Breast epithelium (tissue), 3 donors: ENCODE measurements around the gene FAT1.

Source experiments
- POLR2A ChIP-seq: fragments of 450-650 bp; IDR thresholded peaks from one replicate; pipeline ENCODE4 v1.6.1; 2016; ENCODE audit warnings: antibody characterized with exemption, mild to moderate bottlenecking, moderate library complexity
- POLR2AphosphoS5 ChIP-seq, 3 donors: sonication (generic); formaldehyde crosslinking; IDR thresholded peaks; one replicate each; pipeline ENCODE4 v1.6.1; 2017; ENCODE audit warnings: antibody characterized with exemption in 3 of 3
- TF ChIP-seq, protein P1 (sequence below), 3 donors: fragments of 450-650 bp; IDR thresholded peaks; one replicate each; pipeline ENCODE4 v1.5.1; 2016 to 2017; ENCODE audit warnings: antibody characterized with exemption in 3 of 3, mild to moderate bottlenecking in 3 of 3, moderate library complexity in 3 of 3

DNA sequence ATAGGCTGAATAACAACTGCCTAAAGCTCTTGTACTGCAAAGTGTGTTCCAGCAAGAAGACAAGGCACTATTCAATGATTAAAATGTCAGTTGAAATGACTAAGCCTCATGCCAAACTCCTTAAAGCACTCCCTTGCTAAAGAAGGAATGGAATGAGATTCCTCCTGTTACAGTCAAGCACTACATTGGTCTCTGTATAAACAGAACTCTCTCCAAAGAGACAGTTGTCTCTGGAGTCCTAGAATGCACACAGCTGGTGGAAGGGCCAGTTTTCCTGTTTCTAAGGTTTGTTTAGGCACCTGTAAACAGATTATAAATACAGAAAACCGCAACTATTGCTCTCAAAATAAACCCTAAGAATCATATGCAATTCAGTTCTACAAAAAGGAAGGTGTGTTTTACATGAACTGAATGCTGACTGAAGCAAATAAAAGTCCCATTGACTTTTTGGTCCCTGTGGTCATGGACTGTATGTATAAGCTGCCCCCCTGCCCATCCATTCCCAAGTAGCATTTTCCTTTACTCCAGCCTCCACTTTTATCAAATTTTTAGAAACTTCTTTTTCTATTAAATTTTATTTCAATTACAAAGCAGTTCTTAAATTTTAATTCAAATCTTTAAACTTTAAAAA lies 47.0 kb downstream of the FAT1 start:
- no peak for TF ChIP-seq POLR2AphosphoS5 (IDR thresholded peaks at IDR 0.05)
- TF ChIP-seq, protein P1, sequence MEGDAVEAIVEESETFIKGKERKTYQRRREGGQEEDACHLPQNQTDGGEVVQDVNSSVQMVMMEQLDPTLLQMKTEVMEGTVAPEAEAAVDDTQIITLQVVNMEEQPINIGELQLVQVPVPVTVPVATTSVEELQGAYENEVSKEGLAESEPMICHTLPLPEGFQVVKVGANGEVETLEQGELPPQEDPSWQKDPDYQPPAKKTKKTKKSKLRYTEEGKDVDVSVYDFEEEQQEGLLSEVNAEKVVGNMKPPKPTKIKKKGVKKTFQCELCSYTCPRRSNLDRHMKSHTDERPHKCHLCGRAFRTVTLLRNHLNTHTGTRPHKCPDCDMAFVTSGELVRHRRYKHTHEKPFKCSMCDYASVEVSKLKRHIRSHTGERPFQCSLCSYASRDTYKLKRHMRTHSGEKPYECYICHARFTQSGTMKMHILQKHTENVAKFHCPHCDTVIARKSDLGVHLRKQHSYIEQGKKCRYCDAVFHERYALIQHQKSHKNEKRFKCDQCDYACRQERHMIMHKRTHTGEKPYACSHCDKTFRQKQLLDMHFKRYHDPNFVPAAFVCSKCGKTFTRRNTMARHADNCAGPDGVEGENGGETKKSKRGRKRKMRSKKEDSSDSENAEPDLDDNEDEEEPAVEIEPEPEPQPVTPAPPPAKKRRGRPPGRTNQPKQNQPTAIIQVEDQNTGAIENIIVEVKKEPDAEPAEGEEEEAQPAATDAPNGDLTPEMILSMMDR (IDR thresholded peaks at IDR 0.05): no peak
- no peak for TF ChIP-seq POLR2A
